ENCODE data around the gene BOLL. TPM values are rescaled to one million over a fixed set of nuclear protein-coding genes. Genes with fewer than 3 reads are reported as not detected.

The BOLL gene
- total RNA-seq, 1 experiment from 2014 or later = not detected

DNA sequence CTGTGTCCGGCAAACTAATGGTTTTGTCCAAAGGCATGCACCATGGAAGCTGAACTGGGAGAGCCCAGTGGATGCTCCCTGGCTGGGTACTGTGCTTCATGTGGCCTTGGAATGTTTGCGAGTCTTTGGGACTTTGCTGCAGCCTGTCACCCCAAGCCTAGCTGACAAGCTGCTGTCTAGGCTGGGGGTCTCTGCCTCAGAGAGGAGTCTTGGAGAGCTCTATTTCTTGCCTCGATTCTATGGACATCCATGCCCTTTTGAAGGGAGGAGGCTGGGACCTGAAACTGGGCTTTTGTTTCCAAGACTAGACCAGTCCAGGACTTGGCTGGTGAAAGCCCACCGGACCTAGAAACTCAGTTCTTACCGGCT lies 78.3 kb downstream of the BOLL start:
- Mint-ChIP-seq H3K9me3 (ENCODE audit: unreplicated experiment) (peaks cover 7% of the 10 kb centered on the region), H3K27ac (ENCODE audit: low read depth, unreplicated experiment) (peak overlapping the region; percentile 57), H3K4me3 (ENCODE audit: unreplicated experiment) (peak overlapping the region; percentile 92), H3K36me3 (ENCODE audit: insufficient read depth, unreplicated experiment) (peaks cover 5% of the 10 kb centered on the region), H3K4me1 (ENCODE audit: insufficient read depth, unreplicated experiment) (peaks cover 26% of the 10 kb centered on the region), H3K27me3 (ENCODE audit: insufficient read depth, unreplicated experiment) (no peaks in the 10 kb centered on the region)
- BruUV-seq (replicated peaks) = no TSS peak
- POLR2A ChIA-PET = interaction anchor here (0.6 to 4.7 kb wide), 9 partner anchors 52 to 1487 kb away, joined by 3 to 49 read pairs (median 7); partner anchors contain the start of genes HSPD1, HSPE1, MOB4 and SF3B1
- intact Hi-C loops (cut with micrococcal nuclease) = loop anchor here (1.0 to 10.0 kb wide), 8 partner anchors 70 to 1748 kb away; partner anchors contain the start of genes COQ10B, SATB2 and SF3B1
- TF ChIP-seq, protein P1, sequence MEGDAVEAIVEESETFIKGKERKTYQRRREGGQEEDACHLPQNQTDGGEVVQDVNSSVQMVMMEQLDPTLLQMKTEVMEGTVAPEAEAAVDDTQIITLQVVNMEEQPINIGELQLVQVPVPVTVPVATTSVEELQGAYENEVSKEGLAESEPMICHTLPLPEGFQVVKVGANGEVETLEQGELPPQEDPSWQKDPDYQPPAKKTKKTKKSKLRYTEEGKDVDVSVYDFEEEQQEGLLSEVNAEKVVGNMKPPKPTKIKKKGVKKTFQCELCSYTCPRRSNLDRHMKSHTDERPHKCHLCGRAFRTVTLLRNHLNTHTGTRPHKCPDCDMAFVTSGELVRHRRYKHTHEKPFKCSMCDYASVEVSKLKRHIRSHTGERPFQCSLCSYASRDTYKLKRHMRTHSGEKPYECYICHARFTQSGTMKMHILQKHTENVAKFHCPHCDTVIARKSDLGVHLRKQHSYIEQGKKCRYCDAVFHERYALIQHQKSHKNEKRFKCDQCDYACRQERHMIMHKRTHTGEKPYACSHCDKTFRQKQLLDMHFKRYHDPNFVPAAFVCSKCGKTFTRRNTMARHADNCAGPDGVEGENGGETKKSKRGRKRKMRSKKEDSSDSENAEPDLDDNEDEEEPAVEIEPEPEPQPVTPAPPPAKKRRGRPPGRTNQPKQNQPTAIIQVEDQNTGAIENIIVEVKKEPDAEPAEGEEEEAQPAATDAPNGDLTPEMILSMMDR (IDR thresholded peaks at IDR 0.05; ENCODE audit: unreplicated experiment) = no peak
- peak; percentile 13 for DNase-seq (ENCODE audit: unreplicated experiment)
- CTCF ChIA-PET = interaction anchor here (0.5 to 3.6 kb wide), 20 partner anchors 10 to 1740 kb away, joined by 3 to 27 read pairs (median 4); partner anchors contain the start of gene SF3B1

DNA sequence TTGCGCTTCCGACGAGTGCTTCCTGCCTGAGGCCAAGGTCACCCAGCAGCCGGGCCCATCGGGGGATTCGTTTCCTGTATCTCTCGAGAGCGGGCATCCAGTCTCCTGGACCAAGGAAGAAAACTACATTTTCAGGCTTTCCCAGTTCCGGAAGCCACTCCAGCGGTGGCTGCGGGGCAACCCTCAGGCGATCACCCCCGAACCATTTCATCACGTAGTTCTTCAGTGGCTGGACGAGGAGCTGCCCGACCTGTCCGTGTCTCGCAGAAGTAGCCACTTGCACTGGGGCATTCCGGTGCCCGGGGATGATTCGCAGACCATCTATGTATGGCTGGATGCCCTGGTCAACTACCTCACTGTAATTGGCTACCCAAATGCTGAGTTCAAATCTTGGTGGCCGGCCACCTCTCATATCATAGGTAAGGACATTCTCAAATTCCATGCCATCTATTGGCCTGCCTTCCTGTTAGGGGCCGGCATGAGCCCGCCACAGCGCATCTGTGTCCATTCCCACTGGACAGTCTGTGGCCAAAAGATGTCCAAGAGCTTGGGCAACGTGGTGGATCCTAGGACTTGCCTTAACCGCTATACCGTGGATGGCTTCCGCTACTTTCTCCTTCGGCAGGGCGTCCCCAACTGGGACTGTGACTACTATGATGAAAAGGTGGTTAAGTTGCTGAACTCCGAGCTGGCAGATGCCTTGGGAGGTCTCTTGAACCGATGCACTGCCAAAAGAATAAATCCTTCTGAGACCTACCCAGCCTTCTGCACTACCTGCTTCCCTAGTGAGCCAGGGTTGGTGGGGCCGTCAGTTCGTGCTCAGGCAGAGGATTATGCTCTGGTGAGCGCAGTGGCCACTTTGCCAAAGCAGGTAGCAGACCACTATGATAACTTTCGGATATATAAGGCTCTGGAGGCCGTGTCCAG lies 78.9 kb downstream of the BOLL start:
- Mint-ChIP-seq H3K9me3 (ENCODE audit: unreplicated experiment) (peaks cover 7% of the 10 kb centered on the region), H3K36me3 (ENCODE audit: insufficient read depth, unreplicated experiment) (no peaks in the 10 kb centered on the region), H3K4me1 (ENCODE audit: insufficient read depth, unreplicated experiment) (peaks cover 26% of the 10 kb centered on the region), H3K4me3 (ENCODE audit: unreplicated experiment) (peak overlapping the region; percentile 92), H3K27ac (ENCODE audit: low read depth, unreplicated experiment) (peak overlapping the region; percentile 57), H3K27me3 (ENCODE audit: insufficient read depth, unreplicated experiment) (no peaks in the 10 kb centered on the region)
- DNase-seq (ENCODE audit: unreplicated experiment) = peak; percentile 28
- TF ChIP-seq, protein P1 (IDR thresholded peaks at IDR 0.05; ENCODE audit: unreplicated experiment) = no peak
- CTCF ChIA-PET = interaction anchor here (0.5 to 3.6 kb wide), 22 partner anchors 10 to 1740 kb away, joined by 3 to 27 read pairs (median 4); partner anchors contain the start of gene SF3B1
- POLR2A ChIA-PET = interaction anchor here (0.6 to 4.7 kb wide), 17 partner anchors 10 to 1488 kb away, joined by 3 to 49 read pairs (median 4); partner anchors contain the start of genes COQ10B, HSPD1, HSPE1 and MOB4
- BruUV-seq (replicated peaks) = no TSS peak
- intact Hi-C loops (cut with micrococcal nuclease) = loop anchor here (5.0 to 10.0 kb wide), 7 partner anchors 151 to 1749 kb away; partner anchors contain the start of genes COQ10B, SATB2 and SF3B1

DNA sequence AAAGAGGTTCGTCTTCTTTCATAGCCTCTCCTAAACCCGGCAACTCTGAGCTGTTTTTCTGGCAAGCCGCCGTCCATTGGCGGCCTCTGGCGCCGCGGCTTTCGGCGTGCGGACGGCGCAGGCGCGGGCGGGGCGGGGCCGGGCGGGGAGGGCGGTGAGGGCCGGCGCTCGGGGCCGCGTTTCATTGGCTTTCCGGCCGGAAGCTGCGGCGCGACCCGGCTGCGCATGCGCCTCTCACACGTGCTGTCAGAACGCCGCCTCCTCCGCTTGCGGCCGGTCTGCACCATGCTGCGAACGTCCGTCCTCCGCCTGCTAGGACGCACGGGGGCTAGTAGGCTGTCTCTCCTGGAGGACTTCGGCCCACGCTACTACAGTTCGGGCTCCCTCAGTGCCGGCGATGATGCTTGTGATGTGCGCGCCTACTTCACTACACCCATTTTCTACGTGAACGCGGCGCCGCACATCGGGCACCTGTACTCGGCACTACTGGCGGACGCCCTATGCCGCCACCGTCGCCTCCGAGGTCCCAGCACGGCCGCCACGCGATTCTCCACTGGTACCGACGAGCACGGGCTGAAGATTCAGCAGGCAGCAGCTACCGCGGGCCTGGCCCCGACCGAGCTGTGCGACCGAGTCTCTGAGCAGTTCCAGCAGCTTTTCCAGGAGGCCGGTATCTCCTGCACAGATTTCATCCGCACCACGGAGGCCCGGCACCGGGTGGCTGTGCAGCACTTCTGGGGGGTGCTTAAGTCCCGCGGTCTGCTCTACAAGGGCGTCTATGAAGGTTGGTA lies 79.8 kb downstream of the BOLL start, which contains the start of gene MARS2:
Gene MARS2 (plus strand): TSS at position 249 of the 791 bp plus-strand sequence. CDS start 37 bp downstream, at position 286.
- TSS peak; percentile 29 for BruUV-seq (replicated peaks)

More for the DNA sequence above, 79.8 kb downstream of the BOLL start, which contains the start of gene MARS2:
- TF ChIP-seq, protein P1 (IDR thresholded peaks at IDR 0.05; ENCODE audit: unreplicated experiment) = no peak
- Mint-ChIP-seq H3K9me3 (ENCODE audit: unreplicated experiment) (peaks cover 7% of the 10 kb centered on the region), H3K27ac (ENCODE audit: low read depth, unreplicated experiment) (peak within 1 kb of the TSS; percentile 57), H3K4me1 (ENCODE audit: insufficient read depth, unreplicated experiment) (peaks cover 26% of the 10 kb centered on the region), H3K4me3 (ENCODE audit: unreplicated experiment) (peak within 1 kb of the TSS; percentile 92), H3K27me3 (ENCODE audit: insufficient read depth, unreplicated experiment) (no peaks in the 10 kb centered on the region), H3K36me3 (ENCODE audit: insufficient read depth, unreplicated experiment) (no peaks in the 10 kb centered on the region)
- ChIA-PET CTCF (interaction anchor here (1.0 to 3.6 kb wide), 3 partner anchors 75 to 488 kb away, joined by 3 to 27 read pairs (median 4); no protein-coding TSS in a partner anchor), POLR2A (interaction anchor here (0.7 to 4.7 kb wide), 20 partner anchors 10 to 1749 kb away, joined by 3 to 49 read pairs (median 4); partner anchors contain the start of genes COQ10B, HSPD1, HSPE1 and MOB4)
- peak; percentile 92 for DNase-seq (ENCODE audit: unreplicated experiment)
- intact Hi-C loops (cut with micrococcal nuclease) = loop anchor here (5.0 to 10.0 kb wide), 7 partner anchors 151 to 1749 kb away; partner anchors contain the start of genes COQ10B, SATB2 and SF3B1

All from MCF 10A (cell line).